ENCODE results near the gene GRIP2. TPM values are rescaled to one million over a fixed set of nuclear protein-coding genes. Genes with fewer than 3 reads are reported as not detected.

The GRIP2 gene
- polyA plus RNA-seq, 3 donors: not detected

- H3K9ac ChIP-seq (ENCODE audit: insufficient read depth, low read length, poor library complexity, severe bottlenecking): no peak overlapping the region
- H3K4me3 ChIP-seq (replicated peaks in 1 of 3; ENCODE audit: low read depth in 2 of 3, low read length in 3 of 3): no peak overlapping the region
- Mint-ChIP-seq H3K4me1 (no peaks in the 10 kb centered on the region), H3K27me3 (ENCODE audit: low read depth in 3 of 3) (peaks cover 2 to 17% (median 3%) of the 10 kb centered on the region in 3 donors), H3K4me3 (no peak overlapping the region), H3K9me3 (peaks cover 0 to 2% (median 0%) of the 10 kb centered on the region in 7 donors), H3K27ac (no peak overlapping the region), H3K36me3 (no peaks in the 10 kb centered on the region)
- no peak overlapping the region for H3K4me2 ChIP-seq (replicated peaks; ENCODE audit: extremely low read depth, low read length, poor library complexity, severe bottlenecking)
- peaks cover 0 to 4% of the 10 kb centered on the region in 2 donors for H3K27me3 ChIP-seq (ENCODE audit: control insufficient read depth in 2 of 2, insufficient read depth in 2 of 2, low read length in 2 of 2)
- no peak overlapping the region for H3K27ac ChIP-seq (ENCODE audit: low read depth in 1 of 2, low read length in 2 of 2)
- WGBS (ENCODE audit: insufficient coverage): 85% methylated on average over 4 of the region's 4 CpGs
- no peaks in the 10 kb centered on the region for H3K4me1 ChIP-seq (ENCODE audit: control insufficient read depth in 1 of 2, insufficient read depth in 2 of 2, low read length in 2 of 2)
- H3K79me2 ChIP-seq (ENCODE audit: insufficient read depth, low read length): no peaks in the 10 kb centered on the region
- H3K9me3 ChIP-seq (replicated peaks in 1 of 2; ENCODE audit: control insufficient read depth in 1 of 2, insufficient read depth in 1 of 2, low read length in 2 of 2): no peaks in the 10 kb centered on the region
- intact Hi-C loops (cut with micrococcal nuclease): no loop called here
- no peaks in the 10 kb centered on the region for H3K36me3 ChIP-seq (replicated peaks in 1 of 2; ENCODE audit: control insufficient read depth in 1 of 2, insufficient read depth in 2 of 2, low read length in 2 of 2)
- H2AFZ ChIP-seq (ENCODE audit: insufficient read depth, low read depth, low read length, poor library complexity, severe bottlenecking): no peak overlapping the region
- TF ChIP-seq CTCF (IDR thresholded peaks at IDR 0.05): no peak
- no peak for DNase-seq
- H4K20me1 ChIP-seq (ENCODE audit: insufficient read depth, low read length): no peaks in the 10 kb centered on the region
These were observed 3.3 kb upstream of the GRIP2 start for GRCh38 chr3:14543446-14543845.

DNA sequence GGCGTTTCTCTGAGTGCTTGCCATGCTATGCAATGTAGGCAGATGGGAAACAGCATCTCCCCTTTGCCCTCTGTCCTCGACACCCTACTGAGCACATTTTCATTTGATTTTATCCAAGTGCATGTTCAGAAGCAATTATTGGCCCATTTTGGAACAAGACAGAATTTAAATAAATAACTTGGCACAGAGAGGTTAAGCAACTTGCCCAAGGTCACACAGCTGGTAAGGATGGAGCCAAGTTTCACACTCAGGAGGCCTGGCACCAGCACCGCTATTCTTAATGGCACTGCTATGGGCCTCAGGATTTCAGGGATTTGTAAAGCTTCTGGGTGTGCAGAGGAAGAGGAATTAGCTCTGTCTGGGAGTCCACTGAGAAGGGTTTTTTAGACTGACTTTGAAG lies 2.5 kb upstream of the GRIP2 start:
- no peak overlapping the region for H3K4me3 Mint-ChIP-seq
- no peaks in the 10 kb centered on the region for H3K9me3 Mint-ChIP-seq
- H3K4me1 Mint-ChIP-seq: no peaks in the 10 kb centered on the region

More for the DNA sequence above, 2.5 kb upstream of the GRIP2 start:
- H3K27ac ChIP-seq (ENCODE audit: low read depth in 1 of 2, low read length in 2 of 2): no peak overlapping the region
- no peaks in the 10 kb centered on the region for H3K4me1 ChIP-seq (ENCODE audit: control insufficient read depth in 1 of 2, insufficient read depth in 2 of 2, low read length in 2 of 2)
- no peak overlapping the region for H3K4me3 ChIP-seq (replicated peaks in 1 of 3; ENCODE audit: low read depth in 2 of 3, low read length in 3 of 3)
- Mint-ChIP-seq H3K27me3 (ENCODE audit: low read depth in 3 of 3) (peaks cover 3 to 10% (median 3%) of the 10 kb centered on the region in 3 donors), H3K36me3 (no peaks in the 10 kb centered on the region), H3K27ac (no peak overlapping the region)
- intact Hi-C loops (cut with micrococcal nuclease): no loop called here
- TF ChIP-seq CTCF (IDR thresholded peaks at IDR 0.05): no peak
- H4K20me1 ChIP-seq (ENCODE audit: insufficient read depth, low read length): no peaks in the 10 kb centered on the region
- H3K4me2 ChIP-seq (replicated peaks; ENCODE audit: extremely low read depth, low read length, poor library complexity, severe bottlenecking): no peak overlapping the region
- 100% methylated on average over 2 of the region's 3 CpGs for WGBS (ENCODE audit: insufficient coverage)
- no peaks in the 10 kb centered on the region for H3K79me2 ChIP-seq (ENCODE audit: insufficient read depth, low read length)
- H3K36me3 ChIP-seq (replicated peaks in 1 of 2; ENCODE audit: control insufficient read depth in 1 of 2, insufficient read depth in 2 of 2, low read length in 2 of 2): no peaks in the 10 kb centered on the region
- no peak overlapping the region for H2AFZ ChIP-seq (ENCODE audit: insufficient read depth, low read depth, low read length, poor library complexity, severe bottlenecking)
- peaks cover 0 to 4% of the 10 kb centered on the region in 2 donors for H3K27me3 ChIP-seq (ENCODE audit: control insufficient read depth in 2 of 2, insufficient read depth in 2 of 2, low read length in 2 of 2)
- no peaks in the 10 kb centered on the region for H3K9me3 ChIP-seq (replicated peaks in 1 of 2; ENCODE audit: control insufficient read depth in 1 of 2, insufficient read depth in 1 of 2, low read length in 2 of 2)
- no peak for DNase-seq
- H3K9ac ChIP-seq (ENCODE audit: insufficient read depth, low read length, poor library complexity, severe bottlenecking): no peak overlapping the region

Measured in CD14-positive monocyte (primary cell).